ENCODE data around the gene CHML.
A peak's percentile ranks its signal among the peaks of the same experiment; 100 is the strongest.

Gene CHML

GRCh38 chr1:241647658-241648057 lies 7.5 kb upstream of the CHML start:
- DNase-seq (ENCODE audit: low read depth in 3 of 3), result no peak

- DNase-seq (ENCODE audit: low read depth in 3 of 3), result no peak
Measured at GRCh38 chr1:241646201-241646600, 6.0 kb upstream of the CHML start.

GRCh38 chr1:241645199-241645598 lies 5.0 kb upstream of the CHML start:
- DNase-seq (ENCODE audit: low read depth in 3 of 3), result no peak

GRCh38 chr1:241644259-241644658 lies 4.1 kb upstream of the CHML start:
- DNase-seq (ENCODE audit: low read depth in 3 of 3), result no peak

- DNase-seq (ENCODE audit: low read depth in 3 of 3), result no peak
Measured at GRCh38 chr1:241642593-241642944, 2.4 kb upstream of the CHML start.

GRCh38 chr1:241641773-241642592 lies 1.8 kb upstream of the CHML start:
- DNase-seq (ENCODE audit: low read depth in 3 of 3), result no peak

- DNase-seq (ENCODE audit: low read depth in 3 of 3), result no peak
Measured at GRCh38 chr1:241640867-241641622, 876 bp upstream of the CHML start.

GRCh38 chr1:241639623-241640148 lies 483 bp downstream of the CHML start:
- DNase-seq (ENCODE audit: low read depth in 3 of 3), result peak in 1 of 3 donors; percentile 21

GRCh38 chr1:241638909-241639622 lies 1.1 kb downstream of the CHML start:
- no peak for DNase-seq (ENCODE audit: low read depth in 3 of 3)

- no peak for DNase-seq (ENCODE audit: low read depth in 3 of 3)
Measured at GRCh38 chr1:241638099-241638682, 2.0 kb downstream of the CHML start.

GRCh38 chr1:241637604-241638003 lies 2.6 kb downstream of the CHML start:
- no peak for DNase-seq (ENCODE audit: low read depth in 3 of 3)

GRCh38 chr1:241637046-241637590 lies 3.1 kb downstream of the CHML start:
- no peak for DNase-seq (ENCODE audit: low read depth in 3 of 3)

GRCh38 chr1:241636291-241636690 lies 3.9 kb downstream of the CHML start:
- DNase-seq (ENCODE audit: low read depth in 3 of 3), result no peak

- no peak for DNase-seq (ENCODE audit: low read depth in 3 of 3)
Measured at GRCh38 chr1:241635556-241636152, 4.5 kb downstream of the CHML start.

- DNase-seq (ENCODE audit: low read depth in 3 of 3), result no peak
Measured at GRCh38 chr1:241632987-241633386, 7.2 kb downstream of the CHML start.

GRCh38 chr1:241631674-241632073 lies 8.5 kb downstream of the CHML start:
- DNase-seq (ENCODE audit: low read depth in 3 of 3), result no peak

- no peak for DNase-seq (ENCODE audit: low read depth in 3 of 3)
Measured at GRCh38 chr1:241630899-241631298, 9.3 kb downstream of the CHML start.

- DNase-seq (ENCODE audit: low read depth in 3 of 3), result no peak
Measured at GRCh38 chr1:241630476-241630875, 9.7 kb downstream of the CHML start.

GRCh38 chr1:241630005-241630404 lies 10.2 kb downstream of the CHML start:
- DNase-seq (ENCODE audit: low read depth in 3 of 3), result no peak

GRCh38 chr1:241627453-241628259 lies 12.5 kb downstream of the CHML start:
- peak in 1 of 3 donors; percentile 36 for DNase-seq (ENCODE audit: low read depth in 3 of 3)
